HEK293T (cell line): ENCODE measurements around the gene UGT3A2.

Experiments
- BHLHE40 ChIP-seq: fragments of 450-650 bp; IDR thresholded peaks from 2 replicates; pipeline ENCODE4 v1.6.1; 2016; ENCODE audit warnings: mild to moderate bottlenecking, moderate library complexity, borderline replicate concordance
- ELF4 ChIP-seq: fragments of 450-650 bp; IDR thresholded peaks from 2 replicates; pipeline ENCODE4 v1.6.1; 2017; ENCODE audit warnings: antibody characterized with exemption
- L3MBTL2 ChIP-seq: fragments of 450-650 bp; conservative IDR thresholded peaks from 2 replicates; pipeline ENCODE4 v1.6.1; 2016; ENCODE audit warnings: mild to moderate bottlenecking
- NFRKB ChIP-seq: fragments of 450-650 bp; IDR thresholded peaks from 2 replicates; pipeline ENCODE4 v1.6.1; 2016; ENCODE audit warnings: mild to moderate bottlenecking, moderate library complexity
- SP1 ChIP-seq: fragments of 450-650 bp; IDR thresholded peaks from 2 replicates; pipeline ENCODE4 v1.6.1; 2017
- ZNF384 ChIP-seq: fragments of 450-650 bp; IDR thresholded peaks from 2 replicates; pipeline ENCODE4 v1.6.1; 2016

DNA sequence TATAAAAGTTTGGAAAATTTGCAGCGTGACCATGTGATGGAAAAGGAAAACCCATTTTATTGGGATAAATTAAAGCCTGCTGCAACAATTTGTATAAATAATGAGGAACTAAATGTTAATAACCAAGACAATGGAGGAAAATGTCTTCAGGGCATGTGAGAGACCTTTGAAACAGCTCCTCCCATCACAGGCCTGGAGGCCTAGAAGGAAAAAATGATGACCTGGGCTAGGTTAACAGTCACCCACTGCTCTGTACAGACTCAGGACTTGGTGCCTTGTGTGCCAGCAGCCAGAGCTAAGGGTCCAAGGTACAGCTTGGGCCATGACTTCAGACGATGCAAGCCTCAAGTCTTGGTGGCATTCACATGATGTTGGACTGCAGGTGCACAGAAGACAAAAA lies 53.5 kb downstream of the UGT3A2 start:
- no peak for TF ChIP-seq SP1
- no peak for TF ChIP-seq BHLHE40
- TF ChIP-seq L3MBTL2 = no peak
- no peak for TF ChIP-seq NFRKB
- TF ChIP-seq ELF4 = no peak
- TF ChIP-seq ZNF384 = no peak
